ENCODE data around the gene ZNF473. TPM values are rescaled to one million over a fixed set of nuclear protein-coding genes. Genes with fewer than 3 reads are reported as not detected.

ZNF473 gene
- total RNA-seq, 2 experiments from 2014 or later = 11.8 to 12.7 TPM

Other genes with a start within 250 kb of the ZNF473 start
- 10 to 100 TPM; 30.0 to 31.3 TPM for gene FUZ, start 212.7 kb upstream of the ZNF473 start, total RNA-seq
- 10 to 100 TPM; 60.4 to 66.3 TPM for gene MED25, start 207.7 kb upstream of the ZNF473 start, total RNA-seq
- 100 to 1,000 TPM in 1 of 2 experiments, 10 to 100 TPM in 1; 99.7 to 102 TPM for gene PTOV1, start 174.8 kb upstream of the ZNF473 start, total RNA-seq
- gene PNKP, start 158.4 kb upstream of the ZNF473 start, total RNA-seq = 100 to 1,000 TPM; 144 to 160 TPM
- gene AKT1S1, start 148.7 kb upstream of the ZNF473 start, total RNA-seq = 10 to 100 TPM; 17.3 to 19.9 TPM
- gene TBC1D17, start 148.3 kb upstream of the ZNF473 start, total RNA-seq = 10 to 100 TPM; 51.3 to 53.4 TPM
- 1 to 10 TPM; 1.4 to 1.7 TPM for gene IL4I1, start 129.1 kb upstream of the ZNF473 start, total RNA-seq
- gene ATF5, start 96.8 kb upstream of the ZNF473 start, total RNA-seq = 1 to 10 TPM; 6.9 TPM
- 100 to 1,000 TPM in 1 of 2 experiments, 10 to 100 TPM in 1; 94.2 to 105 TPM for gene NUP62, start 96.5 kb upstream of the ZNF473 start, total RNA-seq
- gene SIGLEC11, start 64.8 kb upstream of the ZNF473 start, total RNA-seq = not detected
- gene VRK3, start 633 bp upstream of the ZNF473 start, total RNA-seq = 10 to 100 TPM; 81.2 to 82.1 TPM
- gene IZUMO2, start 137.3 kb downstream of the ZNF473 start, total RNA-seq = not detected
- gene MYH14, start 177.6 kb downstream of the ZNF473 start, total RNA-seq = not detected